HUES64 (cell line): Measurements from ENCODE around the gene UCN.
A peak's percentile ranks its signal among the peaks of the same experiment; 100 is the strongest.
"Not testable (repeated sequence)": the region's sequence is repeated elsewhere in the genome, so short reads cannot be mapped to it uniquely, and the experiment has no call there.

Source experiments
- H3K27ac ChIP-seq: 2 replicates; pipeline ENCODE4 v1.7.0; 2013; ENCODE audit warnings: low read depth, low read length, inconsistent platforms
- H3K27me3 ChIP-seq: 2 replicates; pipeline ENCODE4 v1.6.1; 2013; ENCODE audit warnings: mild to moderate bottlenecking, low read length; ENCODE audit not compliant: insufficient read depth
- H3K36me3 ChIP-seq: 2 replicates; pipeline ENCODE4 v1.6.1; 2013; ENCODE audit warnings: mild to moderate bottlenecking, low read length; ENCODE audit not compliant: insufficient read depth
- H3K4me1 ChIP-seq: 2 replicates; pipeline ENCODE4 v1.6.1; 2013; ENCODE audit warnings: mild to moderate bottlenecking, low read length, moderate library complexity; ENCODE audit not compliant: insufficient read depth
- H3K4me3 ChIP-seq: 2 replicates; pipeline ENCODE4 v1.5.1; 2013; ENCODE audit warnings: mild to moderate bottlenecking, low read length, moderate library complexity
- H3K9ac ChIP-seq: 2 replicates; pipeline ENCODE4 v1.6.1; 2013; ENCODE audit warnings: mild to moderate bottlenecking, low read depth, low read length
- H3K9me3 ChIP-seq: 2 replicates; pipeline ENCODE4 v1.6.1; 2013; ENCODE audit warnings: low read depth, low read length; ENCODE audit not compliant: insufficient read depth
- WGBS: fragments of 150-250, 120-280 bp; methylation state at CpG from one replicate; pipeline ENCODE4 v1.1.7; 2013; ENCODE audit warnings: missing lambda C conversion rate; 5-methylcytosine and 5-hydroxymethylcytosine counted together

The UCN gene

DNA sequence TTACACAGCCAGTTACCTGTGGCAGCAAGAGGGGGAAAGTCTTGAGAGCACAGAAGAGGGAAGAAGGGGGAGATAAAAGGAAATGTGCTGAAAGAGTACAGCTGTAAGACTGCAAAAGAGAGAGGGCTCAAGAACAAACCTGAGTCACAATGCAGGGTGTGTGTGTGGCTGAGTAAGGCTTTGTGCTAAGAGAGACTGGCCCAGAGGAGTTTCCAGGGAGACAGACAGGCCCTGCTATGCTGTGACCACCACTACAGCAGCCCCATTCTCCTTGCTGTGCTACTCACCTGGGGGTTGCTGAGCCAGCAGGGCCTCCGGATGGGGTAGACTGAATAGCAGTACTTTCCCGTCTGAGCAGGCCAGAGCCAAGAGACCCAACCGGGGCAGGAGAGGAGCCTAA lies 27.1 kb upstream of the UCN start:
- peaks cover 90% of the 10 kb centered on the region for H3K36me3 ChIP-seq
- no peak overlapping the region for H3K27ac ChIP-seq
- H3K9me3 ChIP-seq = no peaks in the 10 kb centered on the region
- H3K9ac ChIP-seq = no peak overlapping the region
- WGBS = 91% methylated on average over 3 of the region's 3 CpGs
- H3K4me3 ChIP-seq = no peak overlapping the region
- H3K27me3 ChIP-seq = no peaks in the 10 kb centered on the region
- no peaks in the 10 kb centered on the region for H3K4me1 ChIP-seq

DNA sequence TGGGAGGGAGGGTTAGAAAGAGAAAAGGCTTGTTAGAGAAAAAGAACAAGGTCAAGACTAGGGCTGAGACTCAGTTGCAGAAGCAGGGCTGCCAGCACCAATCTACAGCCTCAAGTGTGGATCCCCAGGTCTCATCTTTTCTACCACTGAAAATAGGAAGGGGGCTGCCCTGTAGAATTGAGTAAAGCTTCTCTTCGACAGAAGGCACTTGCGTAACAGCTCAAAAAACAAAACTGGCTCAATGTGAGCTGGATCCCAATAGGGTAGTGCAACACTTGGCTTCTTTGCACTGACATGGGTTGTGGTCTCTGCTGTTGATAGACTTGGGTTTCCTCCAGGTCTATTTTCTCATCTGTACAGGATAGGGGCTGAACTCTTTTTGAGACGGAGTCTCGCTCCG lies 16.5 kb upstream of the UCN start:
- H3K27me3 ChIP-seq = no peaks in the 10 kb centered on the region
- H3K36me3 ChIP-seq = peaks cover 42% of the 10 kb centered on the region
- no peak overlapping the region for H3K27ac ChIP-seq
- no peaks in the 10 kb centered on the region for H3K9me3 ChIP-seq
- H3K4me1 ChIP-seq = peaks cover 13% of the 10 kb centered on the region; the same call in 1 of the 2 replicates
- WGBS = 97% methylated on average over 5 of the region's 5 CpGs
- H3K4me3 ChIP-seq = no peak overlapping the region
- H3K9ac ChIP-seq = no peak overlapping the region

DNA sequence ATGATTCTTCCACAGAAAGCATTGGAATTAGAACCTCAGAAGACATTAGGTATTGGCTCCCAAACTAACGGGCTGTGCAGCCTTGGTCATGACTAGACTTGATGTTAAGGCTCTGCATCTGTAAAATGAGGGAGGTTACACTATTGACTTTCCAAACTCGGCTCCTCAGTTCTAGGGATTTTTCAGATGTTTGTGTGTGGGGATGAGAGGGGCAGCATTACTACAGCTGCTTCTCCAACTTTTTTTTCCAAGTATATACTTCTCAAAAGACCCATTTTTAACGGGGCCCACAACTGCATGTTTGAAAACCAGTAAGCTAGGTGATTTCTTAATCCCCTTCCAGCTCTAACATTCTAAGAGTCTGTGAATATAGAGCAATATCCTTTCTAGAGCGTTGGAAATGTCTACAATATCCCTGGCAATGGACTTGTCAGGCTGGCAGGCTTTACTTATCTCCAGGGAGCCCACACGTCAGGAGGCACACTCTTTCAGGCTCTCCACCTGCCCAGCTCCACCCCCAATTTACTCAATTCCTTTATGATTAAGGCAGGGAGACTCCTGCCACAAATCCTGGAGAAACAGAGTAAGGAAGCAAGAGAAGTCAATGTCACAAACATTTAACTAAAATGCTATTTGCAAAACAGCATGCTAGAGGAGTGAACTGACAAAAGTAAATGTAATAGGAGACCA lies 15.5 kb upstream of the UCN start:
- H3K4me1 ChIP-seq = peaks cover 13% of the 10 kb centered on the region; the same call in 1 of the 2 replicates
- H3K27me3 ChIP-seq = no peaks in the 10 kb centered on the region
- 45% methylated on average over 5 of the region's 5 CpGs for WGBS
- H3K36me3 ChIP-seq = peaks cover 32% of the 10 kb centered on the region
- H3K9ac ChIP-seq = peak overlapping the region; percentile 99
- peak overlapping the region; percentile 85 for H3K4me3 ChIP-seq
- peak overlapping the region; percentile 88 for H3K27ac ChIP-seq
- no peaks in the 10 kb centered on the region for H3K9me3 ChIP-seq

DNA sequence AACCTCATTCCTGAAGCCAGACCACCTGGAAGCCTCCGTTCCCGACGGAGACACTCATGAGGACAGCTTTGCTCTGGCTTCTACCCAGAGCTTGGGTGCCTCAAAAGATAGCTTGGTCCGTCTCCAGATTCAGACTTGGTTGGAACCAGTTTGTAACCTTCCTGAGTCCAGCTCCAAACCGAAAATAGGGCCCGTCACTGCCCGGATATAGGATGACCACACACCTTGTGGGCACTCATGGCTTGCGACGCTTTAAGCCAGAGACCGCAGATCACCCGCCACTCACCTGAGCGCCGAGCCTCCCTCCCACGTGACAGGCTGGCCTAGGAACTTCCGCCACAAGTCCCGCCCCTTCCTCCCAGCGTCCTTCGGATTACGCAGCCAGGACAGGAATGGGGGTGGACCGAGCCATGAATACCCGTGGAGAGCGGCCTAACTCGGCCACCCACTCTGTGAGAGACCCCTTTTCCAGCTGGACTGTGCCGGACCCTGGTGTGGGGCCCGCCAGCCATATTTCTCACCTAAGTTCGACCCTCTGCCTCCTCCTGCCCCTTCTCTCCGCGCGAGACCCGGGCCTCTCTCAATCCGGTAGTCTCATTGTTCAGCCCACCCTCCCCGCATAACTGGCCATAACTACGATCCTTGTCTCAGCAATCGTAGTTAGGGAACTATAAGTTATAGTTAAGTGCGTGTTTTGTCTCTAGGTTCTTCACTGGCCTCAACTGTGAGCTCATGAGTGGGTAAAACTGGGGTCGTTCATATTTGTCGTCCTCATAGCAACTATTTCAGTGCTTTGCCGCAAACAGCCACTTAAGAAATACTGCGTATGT lies 14.7 kb upstream of the UCN start, which contains the start of gene MPV17:
Gene MPV17, minus strand, starts transcription at position 332 of the 830 bp plus-strand sequence. CDS start 580 bp downstream, outside the sequence.
- WGBS = 3% methylated on average over 39 of the region's 39 CpGs
- peak within 1 kb of the TSS; percentile 88 for H3K27ac ChIP-seq
- H3K27me3 ChIP-seq = no peaks in the 10 kb centered on the region
- H3K4me1 ChIP-seq = peaks cover 13% of the 10 kb centered on the region; the same call in 1 of the 2 replicates
- H3K36me3 ChIP-seq = peaks cover 25% of the 10 kb centered on the region
- no peaks in the 10 kb centered on the region for H3K9me3 ChIP-seq
- peak within 1 kb of the TSS; percentile 85 for H3K4me3 ChIP-seq
- H3K9ac ChIP-seq = peak within 1 kb of the TSS; percentile 99

DNA sequence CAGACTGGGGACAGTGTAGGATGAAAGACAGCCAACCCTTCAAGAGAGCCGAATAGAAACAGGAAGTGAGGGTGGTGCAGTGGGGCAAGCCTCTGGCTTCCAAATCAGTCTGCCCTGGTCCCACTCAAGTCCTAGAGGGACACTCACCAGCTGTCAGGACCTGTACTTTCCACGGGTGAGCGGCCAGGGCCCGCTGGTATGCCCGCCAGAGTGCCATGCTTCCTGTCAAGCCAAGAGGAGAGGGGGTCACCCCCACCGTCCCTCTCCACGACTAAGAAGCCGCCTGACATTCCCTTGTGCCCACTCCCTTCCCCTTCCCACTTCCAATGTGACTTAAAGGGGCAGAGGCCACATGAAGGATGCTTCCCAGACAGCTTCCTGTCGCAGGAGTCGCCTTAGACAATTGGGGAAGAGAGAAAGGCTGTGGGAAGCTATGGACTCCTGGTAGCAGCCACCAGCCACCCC lies 14.1 kb upstream of the UCN start:
- no peaks in the 10 kb centered on the region for H3K27me3 ChIP-seq
- 7% methylated on average over 10 of the region's 10 CpGs for WGBS
- peak overlapping the region; percentile 99 for H3K9ac ChIP-seq
- no peaks in the 10 kb centered on the region for H3K9me3 ChIP-seq
- peaks cover 13% of the 10 kb centered on the region; the same call in 1 of the 2 replicates for H3K4me1 ChIP-seq
- H3K36me3 ChIP-seq = peaks cover 20% of the 10 kb centered on the region
- H3K4me3 ChIP-seq = peak overlapping the region; percentile 85
- peak overlapping the region; percentile 88 for H3K27ac ChIP-seq

DNA sequence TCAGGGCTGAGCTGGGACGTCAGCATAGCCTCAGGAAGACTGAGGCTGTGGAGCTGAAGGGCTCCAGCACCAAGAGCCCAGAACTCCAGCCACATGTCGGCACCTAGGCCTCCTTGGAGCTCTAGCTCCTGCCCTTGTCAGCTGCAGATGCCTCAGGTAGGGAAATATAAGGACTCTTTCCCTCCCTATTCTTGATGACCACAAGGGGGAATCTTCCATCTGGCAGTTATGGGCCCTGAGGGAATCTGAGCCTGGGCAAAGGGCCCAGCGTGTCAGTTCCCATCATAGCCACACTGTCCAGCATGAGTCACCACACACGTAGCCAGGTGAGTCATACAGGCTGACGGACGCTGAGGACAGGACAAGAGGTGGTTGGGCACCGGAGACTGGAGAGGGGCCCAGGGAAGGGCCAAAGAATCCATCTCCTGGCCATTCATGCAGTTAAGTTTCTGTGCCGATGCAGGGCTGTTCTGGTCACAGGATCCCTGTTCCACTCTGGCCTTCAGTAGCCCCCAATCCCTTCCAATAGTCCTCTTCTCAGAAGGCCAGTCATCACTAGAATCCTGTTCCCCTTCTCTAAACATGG lies 12.8 kb upstream of the UCN start:
- H3K27ac ChIP-seq = no peak overlapping the region
- 62% methylated on average over 8 of the region's 8 CpGs for WGBS
- H3K36me3 ChIP-seq = peaks cover 7% of the 10 kb centered on the region
- H3K4me1 ChIP-seq = peaks cover 13% of the 10 kb centered on the region; the same call in 1 of the 2 replicates
- 0 out of 2 replicates have a peak overlapping the region, but pooled peaks have one; percentile 32 for H3K9ac ChIP-seq
- H3K9me3 ChIP-seq = no peaks in the 10 kb centered on the region
- H3K27me3 ChIP-seq = no peaks in the 10 kb centered on the region
- peak overlapping the region; percentile 85; the same call in 1 of the 2 replicates for H3K4me3 ChIP-seq

DNA sequence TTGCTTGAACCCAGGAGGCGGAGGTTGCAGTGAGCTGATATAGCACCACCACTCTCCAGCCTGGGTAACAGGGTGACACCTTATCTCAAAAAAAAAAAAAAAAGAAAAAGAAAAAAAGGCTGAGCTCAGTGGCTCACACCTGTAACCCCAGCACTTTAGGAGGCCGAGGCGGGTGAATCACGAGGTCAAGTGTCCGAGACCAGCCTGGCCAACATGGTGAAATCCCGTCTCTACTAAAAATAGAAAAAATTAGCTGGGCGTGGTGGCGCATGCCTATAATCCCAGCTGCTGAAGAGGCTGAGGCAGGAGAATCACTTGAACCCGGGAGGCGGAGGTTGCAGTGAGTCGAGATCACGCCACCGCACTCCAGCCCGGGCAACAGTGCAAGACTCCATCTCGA lies 11.6 kb upstream of the UCN start:
- H3K9ac ChIP-seq, H3K9me3 ChIP-seq, H3K27me3 ChIP-seq, H3K4me3 ChIP-seq, H3K36me3 ChIP-seq, H3K27ac ChIP-seq: not testable (repeated sequence)
- WGBS = 96% methylated on average over 15 of the region's 15 CpGs
- H3K4me1 ChIP-seq = peaks cover 13% of the 10 kb centered on the region; the same call in 1 of the 2 replicates

DNA sequence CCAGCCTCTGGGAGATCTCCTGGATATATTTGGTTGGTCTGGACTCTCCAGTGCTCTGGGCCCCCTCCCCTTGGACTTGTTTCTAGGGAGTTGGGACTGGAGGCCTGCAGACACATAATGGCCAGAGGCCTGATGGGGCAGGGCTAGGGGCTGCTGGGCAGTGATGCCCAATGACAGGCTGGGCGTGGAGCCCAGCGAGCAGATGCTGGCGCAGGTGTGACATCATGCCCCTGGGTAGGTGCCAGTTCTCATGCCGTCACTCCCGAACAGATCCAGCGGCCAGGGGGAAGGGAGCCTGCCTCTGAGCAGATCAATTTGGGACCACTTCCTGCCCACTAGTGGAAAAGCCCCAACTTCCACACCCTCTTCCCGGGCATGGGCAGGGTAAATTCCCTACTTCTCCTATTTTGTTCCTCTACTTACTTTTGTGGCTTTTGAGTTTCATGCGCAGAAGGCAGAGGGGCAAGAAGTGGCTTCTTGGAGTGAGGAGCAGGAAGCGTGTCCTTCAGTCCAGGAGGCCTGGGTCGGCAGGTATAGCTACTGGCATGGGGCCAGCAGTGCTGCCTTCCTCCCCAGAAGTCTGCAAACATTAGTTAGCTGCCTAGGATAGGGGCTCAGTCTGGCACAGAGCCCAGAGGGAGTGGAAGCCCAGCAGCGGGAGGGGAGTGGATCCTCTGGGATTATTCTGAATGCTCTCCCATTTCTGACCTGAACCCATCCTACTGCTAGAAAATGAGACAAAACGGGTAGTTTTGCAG lies 8.6 kb upstream of the UCN start:
- Histone ChIP-seq H3K36me3 (no peaks in the 10 kb centered on the region; the same call in 1 of the 2 replicates), H3K27me3 (no peaks in the 10 kb centered on the region), H3K4me1 (peaks cover 6% of the 10 kb centered on the region; the same call in 1 of the 2 replicates), H3K27ac (no peak overlapping the region), H3K9ac (no peak overlapping the region), H3K4me3 (no peak overlapping the region), H3K9me3 (no peaks in the 10 kb centered on the region)
- WGBS = 94% methylated on average over 12 of the region's 12 CpGs

DNA sequence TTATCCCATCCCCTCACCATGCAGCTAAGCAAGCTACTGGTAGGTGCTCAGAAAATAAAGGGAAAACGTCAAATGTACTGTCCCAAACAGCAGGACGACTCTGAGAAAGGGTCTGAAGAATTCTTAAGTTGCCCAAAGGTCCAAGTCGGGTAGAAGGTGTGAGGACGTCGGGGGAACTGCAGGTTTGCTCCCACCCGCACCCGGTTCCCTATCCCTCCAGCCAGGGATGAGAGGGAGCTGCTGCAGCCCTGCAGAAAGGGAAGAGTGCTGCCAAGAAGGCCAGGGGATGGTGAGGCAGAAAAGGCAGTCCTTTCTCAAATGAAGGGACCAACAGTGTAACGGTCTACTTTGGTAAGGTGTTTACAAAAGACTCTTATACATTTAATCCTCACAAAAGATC lies 6.9 kb upstream of the UCN start:
- H3K27ac ChIP-seq = no peak overlapping the region
- H3K9ac ChIP-seq = no peak overlapping the region
- WGBS = 82% methylated on average over 7 of the region's 8 CpGs
- no peaks in the 10 kb centered on the region for H3K4me1 ChIP-seq
- H3K4me3 ChIP-seq = no peak overlapping the region
- H3K27me3 ChIP-seq = no peaks in the 10 kb centered on the region
- H3K36me3 ChIP-seq = no peaks in the 10 kb centered on the region; the same call in 1 of the 2 replicates
- no peaks in the 10 kb centered on the region for H3K9me3 ChIP-seq

DNA sequence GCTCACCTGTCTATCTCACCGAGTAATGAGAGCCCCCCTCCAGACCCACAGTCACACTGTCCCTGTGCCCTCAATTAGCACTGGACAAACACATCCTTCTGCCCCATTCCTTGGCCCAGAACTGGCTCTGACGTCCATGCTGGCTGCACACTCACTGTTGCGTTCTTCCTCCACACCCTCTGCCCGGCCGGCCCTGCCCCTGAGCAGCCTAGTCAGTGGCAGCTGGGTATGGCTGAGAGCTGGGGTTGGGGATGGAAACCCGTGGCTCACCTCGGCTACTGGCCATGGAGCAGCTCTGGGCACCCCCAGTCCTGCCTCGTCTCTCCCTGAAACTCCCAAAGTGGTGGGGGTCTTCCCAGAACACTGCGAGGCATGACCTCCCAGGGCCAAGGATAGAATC lies 6.5 kb upstream of the UCN start:
- 91% methylated on average over 9 of the region's 9 CpGs for WGBS
- no peak overlapping the region for H3K27ac ChIP-seq
- no peaks in the 10 kb centered on the region; the same call in 1 of the 2 replicates for H3K36me3 ChIP-seq
- H3K9me3 ChIP-seq = no peaks in the 10 kb centered on the region
- H3K4me1 ChIP-seq = no peaks in the 10 kb centered on the region
- no peak overlapping the region for H3K4me3 ChIP-seq
- no peaks in the 10 kb centered on the region for H3K27me3 ChIP-seq
- no peak overlapping the region for H3K9ac ChIP-seq
